Naive thymus-derived CD8-positive, alpha-beta T cell (primary cell): ENCODE data around the gene CGREF1. TPM values are rescaled to one million over a fixed set of nuclear protein-coding genes. Genes with fewer than 3 reads are reported as not detected.

Source experiments
- ATAC-seq, 2 donors: fragments of 150-1000 bp; cut with Tn5 transposase in 1 of 2; sonication (Bioruptor Pico), chemical (Tn5 transposase) in 1 of 2; 1 replicate in 1 of 2; 2 replicates in 1 of 2; pipeline ENCODE4 v1.10.0; 2021; ENCODE audit warnings: mild to moderate bottlenecking in 2 of 2, moderate library complexity in 2 of 2
- POLR2A ChIA-PET: fragments of 350-600 bp; sonication (Branson Sonifier 250); formaldehyde crosslinking; loops from one replicate; lab custom pipeline; 2021; ENCODE audit warnings: antibody characterized with exemption; lab: Charles Lee
- DNase-seq, 10 donors: peaks; one replicate each; pipeline versions ENCODE4 v3.0.0 to v3.0.0-alpha.2; 2020 to 2022
- H3K27ac Mint-ChIP-seq, 10 donors: one replicate each; pipeline ENCODE4 v1.8.0; 2020 to 2022; ENCODE audit warnings: mild to moderate bottlenecking in 10 of 10, mixed read lengths in 10 of 10, moderate library complexity in 4 of 10, inconsistent platforms in 1 of 10
- H3K27me3 Mint-ChIP-seq, 5 donors: one replicate each; pipeline ENCODE4 v1.8.0; 2021 to 2022; ENCODE audit warnings: mixed read lengths in 5 of 5
- H3K36me3 Mint-ChIP-seq, 3 donors: one replicate each; pipeline ENCODE4 v1.8.0; 2020 to 2022; ENCODE audit warnings: mixed read lengths in 3 of 3, mild to moderate bottlenecking in 2 of 3, inconsistent platforms in 1 of 3
- H3K4me1 Mint-ChIP-seq, 4 donors: one replicate each; pipeline ENCODE4 v1.8.0; 2021 to 2022; ENCODE audit warnings: mixed read lengths in 4 of 4
- H3K4me3 Mint-ChIP-seq, 10 donors: one replicate each; pipeline ENCODE4 v1.8.0; 2020 to 2022; ENCODE audit warnings: mild to moderate bottlenecking in 10 of 10, mixed read lengths in 10 of 10, moderate library complexity in 6 of 10, inconsistent platforms in 1 of 10
- H3K9me3 Mint-ChIP-seq, 9 donors: one replicate each; pipeline ENCODE4 v1.8.0; 2020 to 2022; ENCODE audit warnings: mixed read lengths in 9 of 9, mild to moderate bottlenecking in 3 of 9, inconsistent platforms in 1 of 9, moderate library complexity in 1 of 9
- polyA plus RNA-seq, 3 donors: library from polyadenylated mRNA; unstranded; fragments of 300-500 nt; fragmentation: Illumina TruSeq; gene quantifications; one replicate each; pipeline ENCODE4 v1.2.3, GENCODE V29; 2021
- total RNA-seq, 8 experiments: library from RNA in 2 of 8; stranded (reverse) in 2 of 8; gene quantifications; one replicate each; pipeline ENCODE4 v1.2.3 and lab custom pipeline; 2021 to 2026

CGREF1 gene
- total RNA-seq (under 1 TPM; 0.22 to 0.68 TPM), polyA plus RNA-seq (under 1 TPM; 0.38 to 0.69 (median 0.40) TPM), total RNA-seq (lab: John Stamatoyannopoulos, UW) (0 to 10.7 (median 0.72) reads per million in 6 experiments)

GRCh38 chr2:27118525-27119329 is at the start of gene CGREF1:
TSS of gene CGREF1 (minus strand) at chr2:27119128. CDS start at chr2:27104366, 14,762 bp downstream.
- H3K36me3 Mint-ChIP-seq = no peaks in the 10 kb centered on the region
- DNase-seq = no peak
- POLR2A ChIA-PET = interaction anchor here (1.2 kb wide), 1 partner anchor 15 kb away, joined by 4 read pairs; the partner anchor contains the start of gene PREB
- H3K4me3 Mint-ChIP-seq = peak within 1 kb of the TSS; percentile 67 to 89 (median 80)
- peaks cover 11 to 24% (median 17%) of the 10 kb centered on the region in 4 donors for H3K4me1 Mint-ChIP-seq
- peaks cover 0 to 2% (median 0%) of the 10 kb centered on the region in 9 donors for H3K9me3 Mint-ChIP-seq
- no peak within 1 kb of the TSS for H3K27ac Mint-ChIP-seq
- H3K27me3 Mint-ChIP-seq = peaks cover 8 to 25% (median 17%) of the 10 kb centered on the region in 5 donors
- ATAC-seq = peak in 1 of 2 donors; percentile 9

GRCh38 chr2:27164960-27165763 is 46.2 kb upstream of the CGREF1 start:
- DNase-seq = no peak
- POLR2A ChIA-PET = no interaction called here

GRCh38 chr2:27162151-27163121 is 43.5 kb upstream of the CGREF1 start:
- DNase-seq (no peak), ATAC-seq (no peak)
- H3K4me3 Mint-ChIP-seq = no peak overlapping the region
- H3K9me3 Mint-ChIP-seq = no peaks in the 10 kb centered on the region
- H3K4me1 Mint-ChIP-seq = peaks cover 0 to 11% (median 4%) of the 10 kb centered on the region in 4 donors
- H3K27ac Mint-ChIP-seq = peak overlapping the region in 1 of 10 donors; percentile 0
- H3K36me3 Mint-ChIP-seq = no peaks in the 10 kb centered on the region
- peaks cover 0 to 7% (median 0%) of the 10 kb centered on the region in 5 donors for H3K27me3 Mint-ChIP-seq
- POLR2A ChIA-PET = no interaction called here

More at GRCh38 chr2:27164960-27165763, 46.2 kb upstream of the CGREF1 start:
- Mint-ChIP-seq H3K4me1 (peaks cover 0 to 15% (median 7%) of the 10 kb centered on the region in 4 donors), H3K27ac (peak overlapping the region in 1 of 10 donors; percentile 44), H3K27me3 (peaks cover 0 to 7% (median 0%) of the 10 kb centered on the region in 5 donors), H3K9me3 (no peaks in the 10 kb centered on the region), H3K4me3 (no peak overlapping the region), H3K36me3 (no peaks in the 10 kb centered on the region)
- no peak for ATAC-seq

- Mint-ChIP-seq H3K36me3 (no peaks in the 10 kb centered on the region), H3K9me3 (no peaks in the 10 kb centered on the region), H3K4me1 (peaks cover 0 to 8% (median 0%) of the 10 kb centered on the region in 4 donors), H3K27me3 (peaks cover 0 to 7% (median 0%) of the 10 kb centered on the region in 5 donors), H3K27ac (no peak overlapping the region), H3K4me3 (no peak overlapping the region)
- no peak for ATAC-seq
- POLR2A ChIA-PET = no interaction called here
- DNase-seq = no peak
Observed at GRCh38 chr2:27160191-27160590, 41.3 kb upstream of the CGREF1 start.

- no peak for DNase-seq
- no peak for ATAC-seq
- peaks cover 0 to 7% (median 0%) of the 10 kb centered on the region in 5 donors for H3K27me3 Mint-ChIP-seq
- peaks cover 0 to 2% (median 0%) of the 10 kb centered on the region in 4 donors for H3K4me1 Mint-ChIP-seq
- no peaks in the 10 kb centered on the region for H3K9me3 Mint-ChIP-seq
- H3K27ac Mint-ChIP-seq = no peak overlapping the region
- H3K36me3 Mint-ChIP-seq = no peaks in the 10 kb centered on the region
- H3K4me3 Mint-ChIP-seq = no peak overlapping the region
- POLR2A ChIA-PET = no interaction called here
Observed at GRCh38 chr2:27159271-27159670, 40.3 kb upstream of the CGREF1 start.

- POLR2A ChIA-PET = interaction anchor here (0.7 kb wide), 1 partner anchor 62 kb away, joined by 3 read pairs; no protein-coding TSS in a partner anchor
- Mint-ChIP-seq H3K27me3 (peaks cover 0 to 7% (median 0%) of the 10 kb centered on the region in 5 donors), H3K36me3 (no peaks in the 10 kb centered on the region), H3K9me3 (no peaks in the 10 kb centered on the region), H3K27ac (peak overlapping the region in 1 of 10 donors; percentile 88), H3K4me3 (no peak overlapping the region), H3K4me1 (no peaks in the 10 kb centered on the region)
- ATAC-seq (no peak), DNase-seq (no peak)
Observed at GRCh38 chr2:27158468-27158867, 39.5 kb upstream of the CGREF1 start.

GRCh38 chr2:27155069-27155520 is 36.2 kb upstream of the CGREF1 start:
- peaks cover 0 to 3% (median 0%) of the 10 kb centered on the region in 5 donors for H3K27me3 Mint-ChIP-seq

GRCh38 chr2:27154488-27154887 is 35.6 kb upstream of the CGREF1 start:
- H3K27ac Mint-ChIP-seq = no peak overlapping the region
- H3K4me1 Mint-ChIP-seq = no peaks in the 10 kb centered on the region
- H3K4me3 Mint-ChIP-seq = no peak overlapping the region
- peaks cover 0 to 6% (median 0%) of the 10 kb centered on the region in 5 donors for H3K27me3 Mint-ChIP-seq
- POLR2A ChIA-PET = no interaction called here
- no peak for ATAC-seq
- H3K36me3 Mint-ChIP-seq = no peaks in the 10 kb centered on the region
- DNase-seq = no peak
- no peaks in the 10 kb centered on the region for H3K9me3 Mint-ChIP-seq

More at GRCh38 chr2:27155069-27155520, 36.2 kb upstream of the CGREF1 start:
- Mint-ChIP-seq H3K4me1 (no peaks in the 10 kb centered on the region), H3K36me3 (no peaks in the 10 kb centered on the region), H3K9me3 (no peaks in the 10 kb centered on the region), H3K27ac (no peak overlapping the region), H3K4me3 (no peak overlapping the region)
- ATAC-seq (no peak), DNase-seq (no peak)
- POLR2A ChIA-PET = no interaction called here

GRCh38 chr2:27152796-27153464 is 34.0 kb upstream of the CGREF1 start:
- H3K4me1 Mint-ChIP-seq = peaks cover 0 to 2% (median 0%) of the 10 kb centered on the region in 4 donors
- POLR2A ChIA-PET = no interaction called here
- no peaks in the 10 kb centered on the region for H3K36me3 Mint-ChIP-seq
- H3K9me3 Mint-ChIP-seq = no peaks in the 10 kb centered on the region
- DNase-seq = no peak
- H3K27me3 Mint-ChIP-seq = peaks cover 0 to 13% (median 4%) of the 10 kb centered on the region in 5 donors
- no peak for ATAC-seq
- no peak overlapping the region for H3K27ac Mint-ChIP-seq
- no peak overlapping the region for H3K4me3 Mint-ChIP-seq

GRCh38 chr2:27152102-27152795 is 33.3 kb upstream of the CGREF1 start:
- Mint-ChIP-seq H3K4me1 (peaks cover 0 to 2% (median 0%) of the 10 kb centered on the region in 4 donors), H3K9me3 (no peaks in the 10 kb centered on the region), H3K36me3 (no peaks in the 10 kb centered on the region), H3K4me3 (no peak overlapping the region), H3K27me3 (peaks cover 0 to 13% (median 6%) of the 10 kb centered on the region in 5 donors), H3K27ac (no peak overlapping the region)
- no peak for DNase-seq
- POLR2A ChIA-PET = no interaction called here
- ATAC-seq = no peak
